GM23248 (cell line): Measurements from ENCODE around the gene SLC19A1. TPM values are rescaled to one million over a fixed set of nuclear protein-coding genes. Genes with fewer than 3 reads are reported as not detected.
A peak's percentile ranks its signal among the peaks of the same experiment; 100 is the strongest.

ENCODE experiments used
- DNase-seq: peaks from one replicate; pipeline ENCODE4 v3.0.0-alpha.2; 2015
- H2AFZ ChIP-seq: fragments of 200-600 bp; sonication (generic); 2 replicates; pipeline ENCODE4 v1.6.1; 2016; ENCODE audit warnings: antibody characterized with exemption
- H3F3A ChIP-seq: fragments of 200-600 bp; sonication (generic); 2 replicates; pipeline ENCODE4 v1.6.1; 2016; ENCODE audit warnings: mild to moderate bottlenecking, antibody characterized with exemption, mixed run types; ENCODE audit not compliant: insufficient read depth
- H3K27ac ChIP-seq: fragments of 200-600 bp; sonication (generic); 2 replicates; pipeline ENCODE4 v1.5.1; 2016; ENCODE audit warnings: mild to moderate bottlenecking
- H3K27me3 ChIP-seq: fragments of 200-600 bp; sonication (generic); replicated peaks from 2 replicates; pipeline ENCODE4 v1.6.1; 2016; ENCODE audit warnings: mild to moderate bottlenecking; ENCODE audit not compliant: insufficient read depth
- H3K36me3 ChIP-seq: fragments of 200-600 bp; sonication (generic); 2 replicates; pipeline ENCODE4 v1.6.1; 2016; ENCODE audit warnings: low read depth, mild to moderate bottlenecking
- H3K4me1 ChIP-seq: fragments of 200-600 bp; sonication (generic); 2 replicates; pipeline ENCODE4 v1.6.1; 2016; ENCODE audit warnings: mild to moderate bottlenecking; ENCODE audit not compliant: insufficient read depth
- H3K4me2 ChIP-seq: fragments of 200-600 bp; sonication (generic); one replicate; pipeline ENCODE4 v1.6.1; 2016; ENCODE audit warnings: mild to moderate bottlenecking; ENCODE audit not compliant: unreplicated experiment
- H3K4me3 ChIP-seq: fragments of 200-600 bp; sonication (generic); 2 replicates; pipeline ENCODE4 v1.5.1; 2016; ENCODE audit warnings: mild to moderate bottlenecking
- H3K79me2 ChIP-seq: fragments of 200-600 bp; sonication (generic); 2 replicates; pipeline ENCODE4 v1.6.1; 2016; ENCODE audit warnings: mild to moderate bottlenecking; ENCODE audit not compliant: insufficient read depth
- H3K9ac ChIP-seq: fragments of 200-600 bp; sonication (generic); 2 replicates; pipeline ENCODE4 v1.6.1; 2016; ENCODE audit warnings: mild to moderate bottlenecking
- H3K9me2 ChIP-seq: fragments of 200-600 bp; sonication (generic); 2 replicates; pipeline ENCODE4 v1.6.1; 2016; ENCODE audit warnings: mixed run types, mild to moderate bottlenecking, moderate library complexity; ENCODE audit not compliant: insufficient read depth
- H3K9me3 ChIP-seq: fragments of 200-600 bp; sonication (generic); one replicate; pipeline ENCODE4 v1.6.1; 2017; ENCODE audit warnings: low read depth
- H4K20me1 ChIP-seq: fragments of 200-600 bp; sonication (generic); 2 replicates; pipeline ENCODE4 v1.6.0; 2016; ENCODE audit not compliant: insufficient read depth
- EZH2 ChIP-seq: fragments of 200-600 bp; sonication (generic); IDR thresholded peaks from 2 replicates; pipeline ENCODE4 v1.6.1; 2018; ENCODE audit warnings: antibody characterized with exemption, mild to moderate bottlenecking; ENCODE audit not compliant: insufficient read depth, poor library complexity, severe bottlenecking
- EZH2phosphoT487 ChIP-seq: fragments of 200-600 bp; sonication (generic); IDR thresholded peaks from 2 replicates; pipeline ENCODE4 v1.6.1; 2018; ENCODE audit warnings: antibody characterized with exemption, moderate library complexity, mild to moderate bottlenecking, low read depth; ENCODE audit not compliant: insufficient read depth
- WGBS, 2 experiments: methylation state at CpG; one replicate each; pipeline ENCODE4 v1.1.6; 2015 to 2017; ENCODE audit warnings: low lambda C conversion rate in 2 of 2, low coverage in 1 of 2; ENCODE audit errors: missing lambda C conversion rate in 2 of 2; 5-methylcytosine and 5-hydroxymethylcytosine counted together
- in situ Hi-C: fragments of 300-500 bp; cut with MboI; formaldehyde crosslinking; loops from 2 replicates; pipeline ENCODE4 v1.15.0; 2020
- polyA plus RNA-seq: library from polyadenylated mRNA; unstranded; fragments of >200 nt; fragmentation: Nextera tagmentation; extraction: Ambion mirVana; gene quantifications from 2 replicates; pipeline ENCODE4 v1.2.1, GENCODE V29; 2016
- total RNA-seq: library from RNA; depleted of rRNA; stranded (reverse); fragments of >200 nt; shearing (Covaris generic); gene quantifications from 2 replicates; pipeline ENCODE4 v1.2.3, GENCODE V29; 2014

SLC19A1 gene
- total and polyA plus RNA-seq, 2 experiments from 2014 or later = 7.8 to 8.4 TPM

DNA sequence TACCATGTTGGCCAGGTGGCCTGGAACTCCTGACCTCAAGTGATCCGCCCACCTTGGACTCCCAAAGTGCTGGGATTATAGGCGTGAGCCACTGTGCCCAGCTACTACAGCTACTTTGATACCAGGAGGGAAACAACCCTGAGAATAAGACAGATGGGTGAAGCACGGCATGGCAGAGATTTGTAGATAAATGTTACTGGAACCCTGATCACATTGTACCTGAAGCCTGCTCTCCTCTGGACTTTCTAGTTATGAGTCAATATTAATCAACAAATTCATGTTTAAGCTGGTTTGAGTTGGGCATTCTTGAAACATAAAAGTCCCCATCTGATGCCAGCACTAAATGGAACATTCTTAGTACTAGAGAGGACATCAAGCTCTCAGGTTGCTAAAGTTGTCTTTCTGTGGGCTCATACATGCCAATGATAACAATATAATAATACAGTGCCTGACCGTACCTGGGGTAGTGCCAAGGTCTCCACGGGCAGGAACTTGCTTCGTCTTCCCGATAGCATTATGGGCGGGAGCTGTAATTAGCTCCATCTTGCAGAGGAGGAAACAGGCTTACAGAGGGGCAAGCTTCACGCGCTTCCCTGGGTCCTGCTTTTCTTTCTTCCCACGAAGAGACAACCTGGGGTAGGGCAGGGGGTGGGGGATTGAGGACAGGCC, 30.7 kb upstream of the SLC19A1 start:
- H3K9me2 ChIP-seq = no peaks in the 10 kb centered on the region
- H3K9me3 ChIP-seq = no peaks in the 10 kb centered on the region
- no peak for DNase-seq
- no peaks in the 10 kb centered on the region for H3K79me2 ChIP-seq
- H3K27me3 ChIP-seq = peaks cover 24% of the 10 kb centered on the region
- H3K4me2 ChIP-seq = no peak overlapping the region
- H3K4me1 ChIP-seq = peaks cover 8% of the 10 kb centered on the region; the same call in 1 of the 2 replicates
- no peak overlapping the region for H2AFZ ChIP-seq
- TF ChIP-seq EZH2phosphoT487 (no peak), EZH2 (no peak)
- in situ Hi-C loops = no loop called here
- H3K27ac ChIP-seq = no peak overlapping the region
- H3K9ac ChIP-seq = no peak overlapping the region
- no peaks in the 10 kb centered on the region for H3F3A ChIP-seq
- H3K4me3 ChIP-seq = no peak overlapping the region
- 25 to 28% methylated on average over 11 of the region's 11 CpGs for WGBS, 2 experiments
- H4K20me1 ChIP-seq = no peaks in the 10 kb centered on the region
- H3K36me3 ChIP-seq = no peaks in the 10 kb centered on the region

DNA sequence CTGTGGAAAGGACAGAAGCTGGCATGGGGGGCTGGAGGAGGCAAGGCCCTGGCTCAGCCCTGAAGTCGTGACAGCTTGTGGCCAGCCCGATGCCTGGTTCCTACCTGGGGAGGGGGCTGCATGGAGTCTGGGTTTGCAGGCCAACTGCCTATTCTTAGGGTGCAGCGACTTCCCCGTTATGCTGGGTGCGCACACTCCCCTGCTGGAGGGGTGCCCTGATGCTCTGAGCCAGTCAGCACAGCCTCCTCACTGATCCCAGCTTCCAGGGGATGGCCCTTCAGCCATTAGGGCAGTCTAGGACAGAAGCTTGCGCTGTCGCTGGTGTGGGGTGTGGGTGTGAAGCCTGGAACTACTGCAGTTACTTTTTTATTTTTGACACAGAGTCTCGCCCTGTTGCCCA, 30.0 kb upstream of the SLC19A1 start:
- Histone ChIP-seq H3K27me3 (peaks cover 29% of the 10 kb centered on the region), H3K4me1 (peaks cover 8% of the 10 kb centered on the region; the same call in 1 of the 2 replicates), H3K36me3 (no peaks in the 10 kb centered on the region), H3K79me2 (no peaks in the 10 kb centered on the region), H3F3A (no peaks in the 10 kb centered on the region), H3K4me2 (no peak overlapping the region), H3K9me2 (no peaks in the 10 kb centered on the region), H3K27ac (no peak overlapping the region), H3K9me3 (no peaks in the 10 kb centered on the region), H2AFZ (no peak overlapping the region), H4K20me1 (no peaks in the 10 kb centered on the region), H3K9ac (no peak overlapping the region), H3K4me3 (no peak overlapping the region)
- TF ChIP-seq EZH2phosphoT487 (no peak), EZH2 (no peak)
- WGBS, 2 experiments = 91 to 93% methylated on average over 8 of the region's 8 CpGs
- in situ Hi-C loops = no loop called here
- DNase-seq = no peak

DNA sequence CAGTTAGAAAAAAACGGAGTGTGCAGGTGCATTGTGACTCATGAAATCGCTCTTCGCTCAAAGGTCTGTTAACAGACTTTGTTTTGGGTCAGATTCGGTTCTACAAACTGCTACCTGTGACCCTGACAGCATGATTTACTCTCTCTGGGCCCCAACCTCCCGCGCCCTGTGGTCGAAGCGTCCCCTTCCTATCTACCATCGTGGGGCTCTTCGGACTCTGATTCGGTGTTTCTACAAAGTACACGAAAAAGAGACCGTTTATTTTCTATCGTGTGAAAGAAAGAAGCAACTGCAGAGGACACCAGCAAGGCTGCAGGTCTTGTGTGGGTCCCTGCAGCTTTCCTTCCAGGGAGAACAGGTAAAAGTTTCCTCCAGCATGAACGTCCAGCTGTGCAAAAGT, 29.4 kb upstream of the SLC19A1 start:
- Histone ChIP-seq H3K79me2 (no peaks in the 10 kb centered on the region), H3K9me3 (no peaks in the 10 kb centered on the region), H3K36me3 (no peaks in the 10 kb centered on the region), H3K27me3 (peaks cover 35% of the 10 kb centered on the region), H3K9ac (no peak overlapping the region), H3K27ac (no peak overlapping the region), H3K4me2 (no peak overlapping the region), H3K4me1 (peaks cover 8% of the 10 kb centered on the region; the same call in 1 of the 2 replicates), H4K20me1 (no peaks in the 10 kb centered on the region), H2AFZ (no peak overlapping the region), H3K4me3 (no peak overlapping the region), H3F3A (no peaks in the 10 kb centered on the region), H3K9me2 (no peaks in the 10 kb centered on the region)
- in situ Hi-C loops = no loop called here
- no peak for TF ChIP-seq EZH2phosphoT487
- no peak for TF ChIP-seq EZH2
- whole genome bisulfite sequencing, 2 experiments = 66 to 71% methylated on average over 15 of the region's 15 CpGs
- DNase-seq = no peak

GRCh38 chr21:45570826-45571601, 28.8 kb upstream of the SLC19A1 start:
- H3K4me3 ChIP-seq = no peak overlapping the region
- WGBS, 2 experiments = 56% methylated on average over 20 of the region's 20 CpGs
- H3K36me3 ChIP-seq = no peaks in the 10 kb centered on the region
- peak overlapping the region; percentile 12; the same call in 1 of the 2 replicates for H3K9ac ChIP-seq
- H3K79me2 ChIP-seq = no peaks in the 10 kb centered on the region
- H3F3A ChIP-seq = no peaks in the 10 kb centered on the region
- no peak for TF ChIP-seq EZH2
- peak; percentile 83; the same call in 1 of the 2 replicates for TF ChIP-seq EZH2phosphoT487
- peaks cover 35% of the 10 kb centered on the region for H3K27me3 ChIP-seq
- H3K4me1 ChIP-seq = peaks cover 8% of the 10 kb centered on the region; the same call in 1 of the 2 replicates
- in situ Hi-C loops = no loop called here
- no peaks in the 10 kb centered on the region for H3K9me2 ChIP-seq
- no peaks in the 10 kb centered on the region for H4K20me1 ChIP-seq
- H3K4me2 ChIP-seq = no peak overlapping the region
- no peak overlapping the region for H3K27ac ChIP-seq
- H2AFZ ChIP-seq = no peak overlapping the region
- H3K9me3 ChIP-seq = no peaks in the 10 kb centered on the region
- DNase-seq = peak; percentile 71
